ENCODE results near the gene ZNF491.
"Not testable (repeated sequence)": the region's sequence is repeated elsewhere in the genome, so short reads cannot be mapped to it uniquely, and the experiment has no call there.

The ZNF491 gene

DNA sequence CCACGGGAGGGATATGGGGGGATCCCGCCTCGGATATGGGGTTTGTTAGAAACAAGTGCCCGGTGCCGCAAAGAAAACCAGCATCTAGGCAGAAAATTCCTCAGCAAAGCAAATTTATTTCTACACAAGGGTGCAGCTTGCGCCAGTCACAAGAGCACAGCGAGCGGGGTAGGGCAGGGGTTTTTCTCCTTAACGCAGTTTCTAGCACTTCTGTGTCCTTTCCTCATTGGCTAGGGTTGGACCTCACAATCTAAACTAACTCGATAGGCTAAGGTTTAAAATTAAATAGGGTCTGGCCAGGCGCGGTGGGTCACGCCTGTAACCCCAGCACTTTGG, 16.3 kb downstream of the ZNF491 start:
- H3K36me3 ChIP-seq (ENCODE audit: control insufficient read depth in 1 of 2, insufficient read depth in 2 of 2, low read depth in 1 of 2, low read length in 2 of 2) = peaks cover 7 to 9% of the 10 kb centered on the region in 2 experiments
- H3K4me1 ChIP-seq (ENCODE audit: control insufficient read depth, insufficient read depth, low read depth, low read length) = peaks cover 6% of the 10 kb centered on the region
- H3K4me3 ChIP-seq (ENCODE audit: insufficient read depth in 1 of 2, low read depth in 1 of 2, low read length in 2 of 2) = peak overlapping the region; percentile 97 to 99
- H3K9me3 ChIP-seq (ENCODE audit: control insufficient read depth, low read length) = peaks cover 7% of the 10 kb centered on the region
- H3K18ac ChIP-seq (ENCODE audit: low read depth in 1 of 2, low read length in 2 of 2) = peak overlapping the region; percentile 97 to 98
- peak overlapping the region; percentile 61 for H2BK120ac ChIP-seq (ENCODE audit: low read depth, low read length)
- no peak overlapping the region for H2AK5ac ChIP-seq (ENCODE audit: low read length, severe bottlenecking)
- peak overlapping the region; percentile 93 for H2AFZ ChIP-seq (ENCODE audit: low read depth, low read length)
- DNase-seq = peak; percentile 44
- 44% methylated on average over 13 of the region's 13 CpGs for WGBS
- H3K27ac ChIP-seq (ENCODE audit: low read length, poor library complexity, severe bottlenecking) = no peak overlapping the region
- peaks cover 17% of the 10 kb centered on the region for H3K79me1 ChIP-seq (replicated peaks; ENCODE audit: low read length, poor library complexity, severe bottlenecking)
- no peak overlapping the region for H3K23ac ChIP-seq (ENCODE audit: low read length in 2 of 2)
- no peak overlapping the region for H2BK12ac ChIP-seq (ENCODE audit: low read length in 2 of 2)
- no peak overlapping the region for H4K8ac ChIP-seq (ENCODE audit: low read length)
- H4K91ac ChIP-seq (ENCODE audit: low read length) = peak overlapping the region; percentile 80
- no peak overlapping the region for H2BK5ac ChIP-seq (ENCODE audit: low read depth, low read length, poor library complexity, severe bottlenecking)
- H3K27me3 ChIP-seq (ENCODE audit: control insufficient read depth in 1 of 2, insufficient read depth in 1 of 2, low read length in 2 of 2) = no peaks in the 10 kb centered on the region
- peak overlapping the region; percentile 97 to 100 for H3K14ac ChIP-seq (ENCODE audit: low read length in 2 of 2)
- peak overlapping the region; percentile 96 for H3K9ac ChIP-seq (ENCODE audit: low read length)
- peak overlapping the region in 1 of 2 experiments; percentile 97 for H3K4ac ChIP-seq (ENCODE audit: low read depth in 1 of 2, low read length in 2 of 2)
- peak overlapping the region; percentile 75 for H3K4me2 ChIP-seq (ENCODE audit: low read length, poor library complexity, severe bottlenecking)
- H2BK15ac ChIP-seq (ENCODE audit: low read depth, poor library complexity, severe bottlenecking) = no peak overlapping the region

DNA sequence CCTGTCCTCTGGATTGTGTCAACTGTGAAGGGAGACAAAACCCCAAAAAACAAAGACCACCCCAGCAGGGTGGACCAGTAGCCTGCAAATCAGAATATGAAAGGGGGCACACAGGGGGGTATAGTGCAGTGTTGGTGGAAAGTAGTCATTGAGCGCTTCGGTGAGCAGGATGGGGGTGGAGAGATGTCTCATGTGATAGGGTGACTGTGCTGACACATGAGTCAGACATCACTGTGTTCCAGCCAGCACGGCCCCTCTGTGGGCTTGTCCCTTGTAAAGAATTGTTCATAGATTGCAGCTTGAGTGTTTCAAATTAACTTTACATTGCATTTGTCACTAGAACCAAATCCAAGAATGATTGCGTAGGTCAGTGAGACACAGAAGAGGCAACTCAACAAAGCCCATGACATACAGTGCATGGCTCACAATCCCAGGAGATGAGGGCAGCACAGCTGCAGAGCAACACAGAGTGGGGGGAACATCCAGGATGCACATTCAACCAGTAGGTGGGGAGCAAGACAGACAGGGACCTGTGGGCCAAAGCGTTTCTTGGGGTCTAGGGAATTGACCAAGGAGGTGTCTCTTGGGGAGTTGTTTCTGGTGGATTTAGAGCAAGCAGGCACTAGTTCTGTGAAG, 23.3 kb downstream of the ZNF491 start:
- Histone ChIP-seq H3K18ac (ENCODE audit: low read depth in 1 of 2, low read length in 2 of 2) (no peak overlapping the region), H3K4me3 (ENCODE audit: insufficient read depth in 1 of 2, low read depth in 1 of 2, low read length in 2 of 2) (peak overlapping the region in 1 of 2 experiments; percentile 2), H2BK120ac (ENCODE audit: low read depth, low read length) (no peak overlapping the region), H2BK5ac (ENCODE audit: low read depth, low read length, poor library complexity, severe bottlenecking) (no peak overlapping the region), H3K4me2 (ENCODE audit: low read length, poor library complexity, severe bottlenecking) (no peak overlapping the region), H4K91ac (ENCODE audit: low read length) (no peak overlapping the region), H3K27me3 (ENCODE audit: control insufficient read depth in 1 of 2, insufficient read depth in 1 of 2, low read length in 2 of 2) (no peaks in the 10 kb centered on the region), H3K14ac (ENCODE audit: low read length in 2 of 2) (no peak overlapping the region), H3K9ac (ENCODE audit: low read length) (no peak overlapping the region), H3K27ac (ENCODE audit: low read length, poor library complexity, severe bottlenecking) (no peak overlapping the region), H2BK15ac (ENCODE audit: low read depth, poor library complexity, severe bottlenecking) (no peak overlapping the region), H3K79me1 (replicated peaks; ENCODE audit: low read length, poor library complexity, severe bottlenecking) (peaks cover 26% of the 10 kb centered on the region), H3K36me3 (ENCODE audit: control insufficient read depth in 1 of 2, insufficient read depth in 2 of 2, low read depth in 1 of 2, low read length in 2 of 2) (peaks cover 15 to 24% of the 10 kb centered on the region in 2 experiments), H2BK12ac (ENCODE audit: low read length in 2 of 2) (no peak overlapping the region), H3K23ac (ENCODE audit: low read length in 2 of 2) (no peak overlapping the region), H3K4ac (ENCODE audit: low read depth in 1 of 2, low read length in 2 of 2) (no peak overlapping the region), H2AFZ (ENCODE audit: low read depth, low read length) (no peak overlapping the region), H3K9me3 (ENCODE audit: control insufficient read depth, low read length) (peaks cover 25% of the 10 kb centered on the region), H3K4me1 (ENCODE audit: control insufficient read depth, insufficient read depth, low read depth, low read length) (no peaks in the 10 kb centered on the region), H4K8ac (ENCODE audit: low read length) (no peak overlapping the region), H2AK5ac (ENCODE audit: low read length, severe bottlenecking) (no peak overlapping the region)
- 98% methylated on average over 4 of the region's 5 CpGs for WGBS
- no peak for DNase-seq

DNA sequence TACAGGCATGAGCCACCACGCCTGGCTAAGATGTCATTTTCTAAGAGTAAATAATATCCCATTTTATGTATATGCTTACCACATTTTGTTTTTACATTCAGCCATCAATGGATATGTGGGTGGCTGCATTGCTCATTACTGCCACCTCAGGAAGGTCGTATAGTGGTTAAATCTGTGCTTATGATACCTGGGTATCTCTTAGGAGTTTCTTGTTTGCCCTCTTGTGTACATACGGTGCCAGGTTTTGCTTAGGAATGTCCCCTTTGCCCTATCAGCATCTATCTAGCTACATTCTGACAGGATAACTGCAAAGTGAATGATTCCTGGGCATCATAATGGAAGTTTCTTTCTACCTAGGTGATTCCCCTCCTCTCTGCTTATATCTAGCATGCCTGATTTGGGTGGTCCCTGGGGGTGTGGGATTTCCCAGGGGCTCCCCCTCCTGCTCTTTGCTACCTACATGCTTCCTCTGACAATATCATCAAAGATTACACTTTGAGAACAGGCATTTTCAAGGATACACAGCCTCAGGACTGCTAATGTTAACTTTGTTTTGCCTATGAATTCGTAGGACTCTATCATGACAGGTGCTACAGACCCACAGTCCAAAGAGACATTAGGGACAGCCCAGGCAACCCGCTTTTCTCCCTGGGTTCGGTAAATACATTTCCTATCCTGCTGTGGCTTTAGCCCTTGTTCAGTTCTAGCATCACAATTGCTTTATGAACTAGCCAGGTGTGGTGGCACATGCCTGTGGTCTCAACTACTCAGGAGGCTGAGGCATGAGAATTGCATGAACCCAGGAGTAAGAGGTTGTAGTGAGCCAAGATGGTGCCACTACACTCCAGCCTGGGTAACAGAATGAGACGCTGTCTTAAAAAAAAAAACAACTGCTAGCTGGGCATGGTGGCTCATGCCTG, 30.9 kb downstream of the ZNF491 start:
- not testable (repeated sequence) for H4K8ac ChIP-seq (ENCODE audit: low read length); H3K27ac ChIP-seq (ENCODE audit: low read length, poor library complexity, severe bottlenecking); H3K18ac ChIP-seq (ENCODE audit: low read depth in 1 of 2, low read length in 2 of 2); H4K91ac ChIP-seq (ENCODE audit: low read length); H3K14ac ChIP-seq (ENCODE audit: low read length in 2 of 2); H2AFZ ChIP-seq (ENCODE audit: low read depth, low read length); H3K4me1 ChIP-seq (ENCODE audit: control insufficient read depth, insufficient read depth, low read depth, low read length); H3K27me3 ChIP-seq (ENCODE audit: control insufficient read depth in 1 of 2, insufficient read depth in 1 of 2, low read length in 2 of 2); H2AK5ac ChIP-seq (ENCODE audit: low read length, severe bottlenecking); H3K4me2 ChIP-seq (ENCODE audit: low read length, poor library complexity, severe bottlenecking); H3K9ac ChIP-seq (ENCODE audit: low read length); H2BK120ac ChIP-seq (ENCODE audit: low read depth, low read length); H2BK12ac ChIP-seq (ENCODE audit: low read length in 2 of 2); H3K4ac ChIP-seq (ENCODE audit: low read depth in 1 of 2, low read length in 2 of 2); H3K4me3 ChIP-seq (ENCODE audit: insufficient read depth in 1 of 2, low read depth in 1 of 2, low read length in 2 of 2); DNase-seq; H2BK15ac ChIP-seq (ENCODE audit: low read depth, poor library complexity, severe bottlenecking); H3K23ac ChIP-seq (ENCODE audit: low read length in 2 of 2); H2BK5ac ChIP-seq (ENCODE audit: low read depth, low read length, poor library complexity, severe bottlenecking)
- WGBS = 95% methylated on average over 6 of the region's 7 CpGs
- Histone ChIP-seq H3K79me1 (replicated peaks; ENCODE audit: low read length, poor library complexity, severe bottlenecking) (peaks cover 20% of the 10 kb centered on the region), H3K36me3 (ENCODE audit: control insufficient read depth in 1 of 2, insufficient read depth in 2 of 2, low read depth in 1 of 2, low read length in 2 of 2) (peaks cover 24 to 57% of the 10 kb centered on the region in 2 experiments), H3K9me3 (ENCODE audit: control insufficient read depth, low read length) (peaks cover 76% of the 10 kb centered on the region)

DNA sequence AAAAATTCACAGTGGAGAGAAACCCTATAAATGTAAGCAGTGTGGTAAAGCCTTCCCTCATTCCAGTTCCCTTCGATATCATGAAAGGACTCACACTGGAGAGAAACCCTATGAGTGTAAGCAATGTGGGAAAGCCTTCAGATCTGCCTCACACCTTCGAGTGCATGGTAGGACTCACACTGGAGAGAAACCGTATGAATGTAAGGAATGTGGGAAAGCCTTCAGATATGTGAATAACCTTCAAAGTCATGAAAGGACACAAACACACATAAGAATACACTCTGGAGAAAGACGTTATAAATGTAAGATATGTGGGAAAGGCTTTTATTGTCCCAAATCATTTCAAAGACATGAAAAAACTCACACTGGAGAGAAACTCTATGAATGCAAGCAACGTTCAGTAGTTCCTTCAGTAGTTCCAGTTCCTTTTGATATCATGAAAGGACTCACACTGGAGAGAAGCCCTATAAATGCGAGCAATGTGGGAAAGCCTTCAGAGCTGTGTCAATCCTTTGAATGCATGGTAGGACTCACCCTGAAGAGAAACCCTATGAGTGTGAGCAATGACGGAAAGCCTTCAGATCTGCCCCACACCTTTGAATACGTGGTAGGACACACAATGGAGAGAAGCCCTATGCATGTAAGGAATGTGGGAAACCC, 34.1 kb downstream of the ZNF491 start:
- Histone ChIP-seq H3K4me1 (ENCODE audit: control insufficient read depth, insufficient read depth, low read depth, low read length) (no peaks in the 10 kb centered on the region), H4K8ac (ENCODE audit: low read length) (no peak overlapping the region), H3K4me2 (ENCODE audit: low read length, poor library complexity, severe bottlenecking) (no peak overlapping the region), H3K9ac (ENCODE audit: low read length) (no peak overlapping the region), H3K9me3 (ENCODE audit: control insufficient read depth, low read length) (peaks cover 93% of the 10 kb centered on the region), H4K91ac (ENCODE audit: low read length) (no peak overlapping the region), H2BK120ac (ENCODE audit: low read depth, low read length) (no peak overlapping the region), H2BK12ac (ENCODE audit: low read length in 2 of 2) (no peak overlapping the region), H2BK15ac (ENCODE audit: low read depth, poor library complexity, severe bottlenecking) (no peak overlapping the region), H2BK5ac (ENCODE audit: low read depth, low read length, poor library complexity, severe bottlenecking) (no peak overlapping the region), H2AK5ac (ENCODE audit: low read length, severe bottlenecking) (no peak overlapping the region), H3K36me3 (ENCODE audit: control insufficient read depth in 1 of 2, insufficient read depth in 2 of 2, low read depth in 1 of 2, low read length in 2 of 2) (peaks cover 27 to 57% of the 10 kb centered on the region in 2 experiments), H3K4ac (ENCODE audit: low read depth in 1 of 2, low read length in 2 of 2) (no peak overlapping the region), H2AFZ (ENCODE audit: low read depth, low read length) (no peak overlapping the region), H3K23ac (ENCODE audit: low read length in 2 of 2) (no peak overlapping the region), H3K14ac (ENCODE audit: low read length in 2 of 2) (no peak overlapping the region), H3K27ac (ENCODE audit: low read length, poor library complexity, severe bottlenecking) (no peak overlapping the region), H3K79me1 (replicated peaks; ENCODE audit: low read length, poor library complexity, severe bottlenecking) (peaks cover 14% of the 10 kb centered on the region), H3K27me3 (ENCODE audit: control insufficient read depth in 1 of 2, insufficient read depth in 1 of 2, low read length in 2 of 2) (no peaks in the 10 kb centered on the region), H3K4me3 (ENCODE audit: insufficient read depth in 1 of 2, low read depth in 1 of 2, low read length in 2 of 2) (peak overlapping the region in 1 of 2 experiments; percentile 57), H3K18ac (ENCODE audit: low read depth in 1 of 2, low read length in 2 of 2) (no peak overlapping the region)
- WGBS = 96% methylated on average over 4 of the region's 8 CpGs
- no peak for DNase-seq

All from mesenchymal stem cell (in vitro differentiated cells and primary cell).